ENCODE measurements around the gene KNCN.

KNCN gene

DNA sequence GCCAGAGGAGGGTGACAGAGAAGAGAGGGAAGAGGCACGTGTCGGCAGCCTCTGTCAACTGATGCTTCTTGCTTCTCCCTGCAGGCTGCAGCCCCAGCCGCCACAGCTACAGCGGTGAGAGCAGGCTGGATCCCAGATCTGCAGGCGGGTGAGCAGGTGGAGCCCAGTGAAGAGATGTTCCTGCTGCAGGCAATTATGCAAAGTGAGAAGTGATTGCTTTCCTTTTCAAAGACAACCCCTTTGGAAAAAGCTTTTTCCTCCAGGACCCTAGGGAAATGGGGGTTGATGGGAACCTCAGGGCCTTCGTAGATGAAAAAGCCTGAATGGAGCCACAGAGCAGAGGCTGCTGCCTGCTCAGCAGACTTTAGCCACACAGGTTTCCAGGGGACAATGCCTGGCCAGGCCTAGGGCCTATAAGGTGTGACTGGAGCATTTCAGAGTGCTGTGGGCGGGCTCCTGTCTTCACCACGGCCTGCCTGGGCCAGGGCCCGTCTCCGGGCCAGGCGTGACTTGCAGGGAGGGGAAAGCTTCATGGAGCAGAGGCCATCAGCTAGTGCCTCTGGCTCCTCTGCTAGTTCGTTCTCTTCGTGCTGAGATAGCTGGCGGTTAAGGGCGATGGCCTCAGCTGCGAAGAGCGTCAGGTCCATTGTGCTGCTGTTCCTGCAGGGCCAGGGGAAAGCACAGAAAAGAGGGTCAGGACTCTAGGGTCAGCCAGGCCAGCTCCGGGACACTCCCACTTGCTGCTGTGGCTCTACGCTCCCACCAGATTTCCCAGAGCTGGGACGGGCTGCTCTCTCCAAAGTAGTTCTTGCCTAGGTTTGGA lies 6.9 kb upstream of the KNCN start:
- Histone ChIP-seq H3K4me3 (no peak overlapping the region), H3K27ac (no peak overlapping the region)
- DNase-seq (ENCODE audit: low spot score) = no peak
- TF ChIP-seq, protein P1, sequence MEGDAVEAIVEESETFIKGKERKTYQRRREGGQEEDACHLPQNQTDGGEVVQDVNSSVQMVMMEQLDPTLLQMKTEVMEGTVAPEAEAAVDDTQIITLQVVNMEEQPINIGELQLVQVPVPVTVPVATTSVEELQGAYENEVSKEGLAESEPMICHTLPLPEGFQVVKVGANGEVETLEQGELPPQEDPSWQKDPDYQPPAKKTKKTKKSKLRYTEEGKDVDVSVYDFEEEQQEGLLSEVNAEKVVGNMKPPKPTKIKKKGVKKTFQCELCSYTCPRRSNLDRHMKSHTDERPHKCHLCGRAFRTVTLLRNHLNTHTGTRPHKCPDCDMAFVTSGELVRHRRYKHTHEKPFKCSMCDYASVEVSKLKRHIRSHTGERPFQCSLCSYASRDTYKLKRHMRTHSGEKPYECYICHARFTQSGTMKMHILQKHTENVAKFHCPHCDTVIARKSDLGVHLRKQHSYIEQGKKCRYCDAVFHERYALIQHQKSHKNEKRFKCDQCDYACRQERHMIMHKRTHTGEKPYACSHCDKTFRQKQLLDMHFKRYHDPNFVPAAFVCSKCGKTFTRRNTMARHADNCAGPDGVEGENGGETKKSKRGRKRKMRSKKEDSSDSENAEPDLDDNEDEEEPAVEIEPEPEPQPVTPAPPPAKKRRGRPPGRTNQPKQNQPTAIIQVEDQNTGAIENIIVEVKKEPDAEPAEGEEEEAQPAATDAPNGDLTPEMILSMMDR (IDR thresholded peaks at IDR 0.05) = no peak

DNA sequence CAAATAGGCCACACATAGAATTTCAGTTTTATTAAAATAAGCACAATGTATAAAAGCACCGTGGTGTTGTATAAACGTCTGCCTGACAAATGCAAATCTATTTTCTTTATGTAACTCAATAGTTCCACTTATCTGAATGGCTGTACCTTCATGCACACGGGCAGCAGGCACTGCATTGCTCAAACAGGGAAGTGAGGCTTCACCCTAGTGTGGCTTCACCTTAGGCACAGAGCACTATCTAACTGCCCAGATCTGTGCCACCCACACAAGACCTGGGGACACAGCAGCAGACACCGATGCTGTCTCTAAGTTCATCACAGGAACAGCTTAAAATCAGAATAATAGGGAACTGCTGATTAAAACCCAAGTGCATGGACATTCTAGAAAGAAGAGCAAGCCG lies 6.0 kb upstream of the KNCN start:
- no peak overlapping the region for H3K4me3 ChIP-seq
- TF ChIP-seq, protein P1 (IDR thresholded peaks at IDR 0.05) = no peak
- DNase-seq (ENCODE audit: low spot score) = no peak
- H3K27ac ChIP-seq = no peak overlapping the region

DNA sequence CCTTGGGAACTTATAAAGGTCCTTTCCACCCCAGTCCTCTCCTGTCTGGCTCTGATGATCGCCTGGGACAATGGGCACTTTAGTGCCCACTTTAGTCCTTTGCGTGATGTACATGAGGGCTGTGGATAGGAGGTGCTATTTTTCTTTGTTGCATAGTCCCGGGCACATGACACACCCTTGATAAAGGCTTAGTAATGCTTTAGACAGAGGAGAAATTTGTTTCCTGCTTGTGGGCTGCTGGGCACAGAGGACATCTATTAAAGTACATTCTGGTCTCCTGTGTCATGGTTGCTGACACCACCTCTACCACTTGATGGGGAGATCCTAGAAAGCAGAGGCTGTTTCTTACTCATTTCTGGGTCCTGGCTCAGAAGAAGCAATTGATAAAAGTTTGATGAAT lies 5.4 kb upstream of the KNCN start:
- no peak overlapping the region for H3K27ac ChIP-seq
- TF ChIP-seq, protein P1 (IDR thresholded peaks at IDR 0.05) = no peak

DNA sequence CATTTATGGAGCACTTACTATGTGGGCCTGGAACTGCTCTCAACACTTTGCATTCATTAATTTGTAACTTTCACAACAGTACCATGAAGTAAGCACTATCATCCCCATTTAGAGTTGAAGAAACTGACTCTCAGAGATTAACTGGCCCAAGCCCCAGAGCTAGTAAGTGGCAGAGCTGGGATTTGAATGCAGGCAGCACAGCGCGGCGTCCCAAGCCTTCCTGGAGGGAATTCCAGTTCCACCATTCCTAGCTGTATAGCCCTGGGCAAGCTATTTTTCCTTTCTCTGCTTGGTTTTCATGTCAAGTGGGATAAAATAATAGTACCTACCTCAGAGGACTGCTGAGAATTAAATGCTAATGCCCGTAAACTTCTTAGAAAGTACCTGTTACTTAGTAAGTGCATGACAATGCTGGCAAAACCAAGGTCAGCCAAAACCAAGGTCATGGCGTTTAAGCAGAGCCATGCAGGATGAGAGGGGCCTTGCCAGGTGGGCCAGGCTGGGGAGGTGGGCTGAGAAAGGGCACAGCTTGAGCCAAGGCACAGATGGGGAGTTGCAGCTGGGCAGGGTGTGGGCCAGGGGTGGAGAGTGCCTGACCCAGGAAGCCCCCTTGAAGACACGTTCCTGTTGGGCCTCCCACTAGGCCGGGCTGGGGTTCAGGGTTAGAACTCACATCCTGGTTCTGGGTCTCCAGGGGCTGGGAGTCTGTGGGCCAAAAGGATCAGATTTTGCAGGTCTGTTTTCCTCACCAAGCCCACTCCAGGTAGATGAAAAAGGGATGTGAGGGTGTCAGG lies 4.6 kb upstream of the KNCN start:
- H3K27ac ChIP-seq = no peak overlapping the region
- H3K4me3 ChIP-seq = no peak overlapping the region
- TF ChIP-seq, protein P1 (IDR thresholded peaks at IDR 0.05) = no peak
- no peak for DNase-seq (ENCODE audit: low spot score)

More for the DNA sequence above, 5.4 kb upstream of the KNCN start:
- no peak for DNase-seq (ENCODE audit: low spot score)
- H3K4me3 ChIP-seq = no peak overlapping the region

DNA sequence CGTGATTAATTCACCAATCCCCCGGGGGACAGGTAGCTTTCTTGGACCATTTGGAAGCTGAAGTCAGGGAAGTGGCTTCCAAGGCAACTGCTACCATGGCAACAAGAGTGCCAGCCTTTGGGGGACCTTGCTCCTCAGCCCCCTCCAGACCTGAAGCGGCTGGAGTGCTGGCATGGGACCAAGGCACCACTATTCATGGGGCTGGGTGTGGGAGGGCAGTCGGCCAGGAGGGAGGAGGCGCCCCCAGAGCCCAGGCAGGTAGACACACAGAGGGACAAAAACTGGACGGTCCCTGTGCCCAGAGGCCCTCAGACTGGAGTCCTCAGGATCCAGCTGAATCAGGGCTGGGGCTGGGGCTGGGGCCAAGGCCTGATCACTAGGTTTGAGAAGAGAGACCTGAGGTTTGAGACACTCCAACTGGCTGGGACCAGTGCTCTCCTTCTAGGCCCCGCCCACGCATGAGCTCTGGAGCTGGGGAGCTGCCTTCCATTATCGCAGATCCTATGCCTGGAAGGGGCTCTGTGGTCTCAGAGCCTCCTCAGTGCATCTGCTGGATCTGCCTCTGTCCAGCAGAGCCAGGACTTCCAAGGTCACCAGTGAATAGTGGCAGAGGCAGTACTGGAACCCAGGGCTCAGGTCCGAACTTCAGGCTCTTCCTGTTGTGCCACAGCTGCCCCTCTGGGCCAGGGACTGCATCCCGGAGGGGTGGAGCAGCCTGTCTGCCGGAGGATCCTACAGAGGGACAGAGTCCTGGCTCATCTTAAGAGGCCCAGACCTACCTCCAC lies 3.3 kb upstream of the KNCN start:
- TF ChIP-seq, protein P1 (IDR thresholded peaks at IDR 0.05) = no peak
- Histone ChIP-seq H3K27ac (no peak overlapping the region), H3K4me3 (no peak overlapping the region)
- no peak for DNase-seq (ENCODE audit: low spot score)

DNA sequence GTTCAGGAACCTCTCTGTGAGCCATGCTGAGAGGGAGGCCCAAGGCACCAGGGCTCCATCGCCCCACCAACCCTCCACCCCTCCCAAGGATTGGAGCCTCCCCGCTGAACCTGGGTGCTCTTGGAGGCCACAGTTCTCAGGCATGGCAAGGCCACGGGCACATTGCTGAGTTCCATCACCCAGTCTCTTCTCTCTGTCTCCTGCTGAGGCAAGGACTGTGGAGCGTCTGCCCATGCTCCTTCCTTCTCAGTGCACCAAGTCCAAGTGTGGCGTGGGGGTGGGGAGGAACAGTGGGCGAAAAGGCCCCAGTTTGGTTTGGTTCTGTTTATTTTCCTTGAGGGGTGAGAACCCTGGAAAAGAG lies 2.8 kb upstream of the KNCN start:
- H3K27ac ChIP-seq = no peak overlapping the region
- no peak for DNase-seq (ENCODE audit: low spot score)

More for the DNA sequence above, 2.8 kb upstream of the KNCN start:
- no peak overlapping the region for H3K4me3 ChIP-seq
- TF ChIP-seq, protein P1 (IDR thresholded peaks at IDR 0.05) = no peak

Measured in coronary artery (tissue), 2 donors.